ENCODE results near the gene CEP295NL. TPM values are rescaled to one million over a fixed set of nuclear protein-coding genes. Genes with fewer than 3 reads are reported as not detected.
A peak's percentile ranks its signal among the peaks of the same experiment; 100 is the strongest.

The CEP295NL gene
- total and polyA plus RNA-seq, 2 experiments from 2014 or later: 0.21 TPM; not detected in 1

- Histone ChIP-seq H3K4me3 (peak overlapping the region; percentile 73), H3K36me3 (no peaks in the 10 kb centered on the region), H3K9me3 (ENCODE audit: low read depth) (no peaks in the 10 kb centered on the region), H3K27ac (no peak overlapping the region), H3K27me3 (no peaks in the 10 kb centered on the region), H3K4me1 (ENCODE audit: low read depth) (peaks cover 6% of the 10 kb centered on the region)
- DNase-seq (ENCODE audit: low read depth in 1 of 2, low spot score in 1 of 2): peak in 1 of 2 donors; percentile 94
- no peak for TF ChIP-seq CTCF (IDR thresholded peaks at IDR 0.05; ENCODE audit: low read depth, low read length)
Measured at GRCh38 chr17:78925662-78926555, 22.9 kb upstream of the CEP295NL start.

GRCh38 chr17:78925234-78925633, 22.2 kb upstream of the CEP295NL start, which contains the start of gene TIMP2:
TIMP2 (minus strand) TSS chr17:78925387; CDS start chr17:78925088, 299 bp downstream.
- peak within 1 kb of the TSS; percentile 73 for H3K4me3 ChIP-seq
- no peaks in the 10 kb centered on the region for H3K27me3 ChIP-seq
- H3K9me3 ChIP-seq (ENCODE audit: low read depth): no peaks in the 10 kb centered on the region
- H3K36me3 ChIP-seq: no peaks in the 10 kb centered on the region
- no peak for TF ChIP-seq CTCF (IDR thresholded peaks at IDR 0.05; ENCODE audit: low read depth, low read length)
- DNase-seq (ENCODE audit: low read depth in 1 of 2, low spot score in 1 of 2): peak; percentile 90 to 91
- H3K27ac ChIP-seq: no peak within 1 kb of the TSS
- H3K4me1 ChIP-seq (ENCODE audit: low read depth): peaks cover 6% of the 10 kb centered on the region

- TF ChIP-seq CTCF (IDR thresholded peaks at IDR 0.05; ENCODE audit: low read depth, low read length): no peak
- Histone ChIP-seq H3K27me3 (no peaks in the 10 kb centered on the region), H3K36me3 (no peaks in the 10 kb centered on the region), H3K9me3 (ENCODE audit: low read depth) (no peaks in the 10 kb centered on the region), H3K27ac (no peak overlapping the region), H3K4me3 (peak overlapping the region; percentile 73), H3K4me1 (ENCODE audit: low read depth) (peaks cover 6% of the 10 kb centered on the region)
- DNase-seq (ENCODE audit: low read depth in 1 of 2, low spot score in 1 of 2): peak; percentile 42 to 54
Measured at GRCh38 chr17:78924481-78925151, 21.6 kb upstream of the CEP295NL start.

- Histone ChIP-seq H3K27ac (no peak overlapping the region), H3K27me3 (no peaks in the 10 kb centered on the region), H3K4me3 (peak overlapping the region; percentile 73), H3K36me3 (no peaks in the 10 kb centered on the region), H3K4me1 (ENCODE audit: low read depth) (peaks cover 6% of the 10 kb centered on the region), H3K9me3 (ENCODE audit: low read depth) (no peaks in the 10 kb centered on the region)
- TF ChIP-seq CTCF (IDR thresholded peaks at IDR 0.05; ENCODE audit: low read depth, low read length): no peak
- DNase-seq (ENCODE audit: low read depth in 1 of 2, low spot score in 1 of 2): no peak
Measured at GRCh38 chr17:78923660-78924453, 20.9 kb upstream of the CEP295NL start.

- H3K4me1 ChIP-seq (ENCODE audit: low read depth): peaks cover 6% of the 10 kb centered on the region
- H3K4me3 ChIP-seq: no peak overlapping the region
- no peaks in the 10 kb centered on the region for H3K36me3 ChIP-seq
- no peaks in the 10 kb centered on the region for H3K9me3 ChIP-seq (ENCODE audit: low read depth)
- H3K27ac ChIP-seq: no peak overlapping the region
- no peak for DNase-seq (ENCODE audit: low read depth in 1 of 2, low spot score in 1 of 2)
- H3K27me3 ChIP-seq: no peaks in the 10 kb centered on the region
- no peak for TF ChIP-seq CTCF (IDR thresholded peaks at IDR 0.05; ENCODE audit: low read depth, low read length)
Measured at GRCh38 chr17:78922816-78923498, 20.0 kb upstream of the CEP295NL start.
